CD4-positive, alpha-beta T cell treated with Interleukin-15 for 4 hours (primary cell): ENCODE results near the gene RPLP2.

Source experiments
- DNase-seq: peaks from one replicate; pipeline ENCODE4 v3.0.0-alpha.2; 2020; ENCODE audit warnings: low spot score

RPLP2 gene

GRCh38 chr11:850775-851763 is 41.3 kb downstream of the RPLP2 start:
- DNase-seq: no peak

GRCh38 chr11:852762-853161 is 43.0 kb downstream of the RPLP2 start:
- DNase-seq: no peak

GRCh38 chr11:853682-854448 is 44.1 kb downstream of the RPLP2 start:
- DNase-seq: no peak

GRCh38 chr11:854601-855329 is 45.0 kb downstream of the RPLP2 start:
- no peak for DNase-seq

- no peak for DNase-seq
Observed at GRCh38 chr11:855330-855674, 45.5 kb downstream of the RPLP2 start.

- no peak for DNase-seq
Observed at GRCh38 chr11:855796-856195, 46.0 kb downstream of the RPLP2 start.

GRCh38 chr11:856397-856796 is 46.6 kb downstream of the RPLP2 start:
- no peak for DNase-seq

- no peak for DNase-seq
Observed at GRCh38 chr11:858053-858761, 48.4 kb downstream of the RPLP2 start.

GRCh38 chr11:858762-859339 is 49.1 kb downstream of the RPLP2 start:
- DNase-seq: no peak

- DNase-seq: no peak
Observed at GRCh38 chr11:859394-860131, 49.8 kb downstream of the RPLP2 start.

GRCh38 chr11:860234-861104 is 50.7 kb downstream of the RPLP2 start:
- DNase-seq: no peak

- no peak for DNase-seq
Observed at GRCh38 chr11:861105-861479, 51.3 kb downstream of the RPLP2 start.

- no peak for DNase-seq
Observed at GRCh38 chr11:862081-862661, 52.4 kb downstream of the RPLP2 start.
